GM12801 (cell line): Measurements from ENCODE around the gene SRPRA.

ENCODE experiments used
- TF ChIP-seq, protein P1 (sequence below): IDR thresholded peaks from one replicate; pipeline ENCODE4 v1.5.1; 2011; ENCODE audit warnings: control low read depth; ENCODE audit not compliant: insufficient read length; ENCODE audit errors: extremely low read depth

Gene SRPRA

DNA sequence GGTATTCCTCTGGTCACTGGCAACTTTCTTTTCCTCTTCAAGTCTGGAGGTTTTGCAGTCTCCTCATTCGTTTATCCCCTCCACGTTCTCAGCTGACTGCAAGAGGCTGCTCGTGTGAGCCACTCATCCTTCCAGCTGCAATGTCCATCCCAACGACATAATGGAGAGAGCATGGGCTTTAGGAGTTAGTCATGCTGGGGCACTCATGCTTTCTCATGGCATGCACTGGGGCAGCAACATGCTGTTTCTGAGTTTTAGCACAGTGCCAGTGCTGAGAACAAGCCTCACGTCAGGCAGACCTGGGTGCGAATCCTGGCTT, 42.3 kb upstream of the SRPRA start:
- TF ChIP-seq, protein P1, sequence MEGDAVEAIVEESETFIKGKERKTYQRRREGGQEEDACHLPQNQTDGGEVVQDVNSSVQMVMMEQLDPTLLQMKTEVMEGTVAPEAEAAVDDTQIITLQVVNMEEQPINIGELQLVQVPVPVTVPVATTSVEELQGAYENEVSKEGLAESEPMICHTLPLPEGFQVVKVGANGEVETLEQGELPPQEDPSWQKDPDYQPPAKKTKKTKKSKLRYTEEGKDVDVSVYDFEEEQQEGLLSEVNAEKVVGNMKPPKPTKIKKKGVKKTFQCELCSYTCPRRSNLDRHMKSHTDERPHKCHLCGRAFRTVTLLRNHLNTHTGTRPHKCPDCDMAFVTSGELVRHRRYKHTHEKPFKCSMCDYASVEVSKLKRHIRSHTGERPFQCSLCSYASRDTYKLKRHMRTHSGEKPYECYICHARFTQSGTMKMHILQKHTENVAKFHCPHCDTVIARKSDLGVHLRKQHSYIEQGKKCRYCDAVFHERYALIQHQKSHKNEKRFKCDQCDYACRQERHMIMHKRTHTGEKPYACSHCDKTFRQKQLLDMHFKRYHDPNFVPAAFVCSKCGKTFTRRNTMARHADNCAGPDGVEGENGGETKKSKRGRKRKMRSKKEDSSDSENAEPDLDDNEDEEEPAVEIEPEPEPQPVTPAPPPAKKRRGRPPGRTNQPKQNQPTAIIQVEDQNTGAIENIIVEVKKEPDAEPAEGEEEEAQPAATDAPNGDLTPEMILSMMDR: no peak

- TF ChIP-seq, protein P1: no peak
Measured at GRCh38 chr11:126310200-126310991, 41.7 kb upstream of the SRPRA start.

- TF ChIP-seq, protein P1: no peak
Measured at GRCh38 chr11:126308271-126308671, 39.6 kb upstream of the SRPRA start.

- TF ChIP-seq, protein P1: no peak
Measured at GRCh38 chr11:126307706-126308105, 39.0 kb upstream of the SRPRA start.

DNA sequence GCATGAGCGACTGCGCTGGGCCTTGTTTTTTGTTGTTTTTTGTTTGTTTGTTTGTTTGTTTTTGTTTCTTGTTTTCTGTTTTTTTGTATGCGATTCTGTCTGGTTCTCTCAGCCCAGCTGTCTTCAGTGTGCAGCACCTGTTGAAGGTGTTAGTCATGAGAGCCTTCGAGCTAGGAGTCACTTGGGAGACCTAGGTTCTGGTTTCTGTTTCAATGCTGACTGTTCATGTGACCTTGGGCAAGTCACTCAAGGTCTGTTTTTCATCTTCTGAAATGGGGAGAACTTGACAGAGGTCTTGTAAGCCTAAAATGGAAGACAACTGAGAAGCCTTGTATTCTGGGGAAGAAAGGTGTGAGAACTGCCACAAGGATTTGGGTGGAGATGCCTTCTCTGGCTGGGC, 37.0 kb upstream of the SRPRA start:
- TF ChIP-seq, protein P1: no peak

GRCh38 chr11:126304457-126305075, 35.9 kb upstream of the SRPRA start:
- TF ChIP-seq, protein P1: no peak

GRCh38 chr11:126303623-126304456, 35.1 kb upstream of the SRPRA start, which contains the start of gene DCPS:
Gene DCPS (plus strand): TSS chr11:126304060. CDS start chr11:126304081, 21 bp downstream.
- TF ChIP-seq, protein P1: no peak
